A673 (cell line): ENCODE data around the gene SLC18B1. TPM values are rescaled to one million over a fixed set of nuclear protein-coding genes. Genes with fewer than 3 reads are reported as not detected.

Experiments used
- BruUV-seq: library from RNA; stranded (reverse); fragments of 400-500 nt; replicated peaks from 2 replicates; lab custom pipeline; 2021; lab: Mats Ljungman, UMichigan
- CTCF ChIA-PET: fragments of 300-600 bp; sonication (Branson Sonifier 250); formaldehyde crosslinking; loops from one replicate; lab custom pipeline; 2022; ENCODE audit warnings: antibody characterized with exemption; lab: Charles Lee
- POLR2A ChIA-PET: fragments of 300-600 bp; sonication (Branson Sonifier 250); formaldehyde crosslinking; loops from one replicate; lab custom pipeline; 2022; ENCODE audit warnings: antibody characterized with exemption; ENCODE audit not compliant: low non-redundant PET; lab: Charles Lee
- DNase-seq: peaks from one replicate; pipeline ENCODE4 v3.0.0-alpha.2; 2015; ENCODE audit warnings: low spot score
- H3K27ac ChIP-seq: fragments of 200-600 bp; sonication (generic); 2 replicates; pipeline ENCODE4 v1.5.1; 2016; ENCODE audit warnings: mixed run types, low read depth, mild to moderate bottlenecking, mixed read lengths, antibody characterized with exemption, low read length; ENCODE audit not compliant: poor library complexity, severe bottlenecking
- H3K27me3 ChIP-seq: fragments of 200-600 bp; sonication (generic); replicated peaks from 2 replicates; pipeline ENCODE4 v1.6.1; 2017; ENCODE audit warnings: mixed run types, low read depth, mild to moderate bottlenecking, mixed read lengths, antibody characterized with exemption, low read length; ENCODE audit not compliant: insufficient read depth, poor library complexity
- H3K36me3 ChIP-seq: fragments of 200-600 bp; sonication (generic); 2 replicates; pipeline ENCODE4 v1.6.1; 2016; ENCODE audit warnings: mixed run types, mild to moderate bottlenecking, mixed read lengths, antibody characterized with exemption, low read length; ENCODE audit not compliant: insufficient read depth, poor library complexity, severe bottlenecking
- H3K4me1 ChIP-seq: fragments of 200-600 bp; sonication (generic); 2 replicates; pipeline ENCODE4 v1.6.1; 2017; ENCODE audit warnings: mixed run types, mild to moderate bottlenecking, mixed read lengths, antibody characterized with exemption, low read length; ENCODE audit not compliant: insufficient read depth, poor library complexity, severe bottlenecking
- H3K4me3 ChIP-seq: fragments of 200-600 bp; sonication (generic); 2 replicates; pipeline ENCODE4 v1.5.1; 2016; ENCODE audit warnings: low read depth, mixed run types, mild to moderate bottlenecking, mixed read lengths, low read length; ENCODE audit not compliant: poor library complexity, severe bottlenecking
- H3K9me3 ChIP-seq: fragments of 200-600 bp; sonication (generic); 2 replicates; pipeline ENCODE4 v1.6.1; 2016; ENCODE audit warnings: mixed run types, low read depth, mild to moderate bottlenecking, mixed read lengths, antibody characterized with exemption, low read length; ENCODE audit not compliant: poor library complexity, severe bottlenecking
- CTCF ChIP-seq: fragments of 300-800, 200-600 bp; sonication (generic); conservative IDR thresholded peaks from 2 replicates; pipeline ENCODE4 v1.5.1; 2017; ENCODE audit warnings: low read depth, mild to moderate bottlenecking, antibody characterized with exemption, low read length, moderate library complexity, mixed read lengths
- EZH2 ChIP-seq: fragments of 200-600 bp; sonication (generic); IDR thresholded peaks from 2 replicates; pipeline ENCODE4 v1.6.1; 2017; ENCODE audit warnings: borderline replicate concordance, low read depth, mild to moderate bottlenecking, mixed read lengths, antibody characterized with exemption, low read length; ENCODE audit not compliant: poor library complexity, severe bottlenecking
- intact Hi-C: fragments of 100-400 bp; cut with micrococcal nuclease; formaldehyde crosslinking; loops from one replicate; pipeline ENCODE4 v1.10.0; 2022; ENCODE audit not compliant: unreplicated experiment
- total RNA-seq: library from RNA; stranded (reverse); gene quantifications from 2 replicates; pipeline ENCODE4 v1.2.3, GENCODE V29; 2021

Gene SLC18B1
- total RNA-seq, 1 experiment from 2014 or later: 25.2 TPM

GRCh38 chr6:132817554-132818403, 19.3 kb upstream of the SLC18B1 start:
- H3K4me3 ChIP-seq: no peak overlapping the region
- no peaks in the 10 kb centered on the region for H3K9me3 ChIP-seq
- TF ChIP-seq CTCF (no peak), EZH2 (no peak)
- CTCF ChIA-PET: no interaction called here
- POLR2A ChIA-PET: no interaction called here
- intact Hi-C loops: no loop called here
- peaks cover 11% of the 10 kb centered on the region for H3K4me1 ChIP-seq
- DNase-seq: no peak
- no peaks in the 10 kb centered on the region for H3K27me3 ChIP-seq
- H3K27ac ChIP-seq: peak overlapping the region; percentile 12
- BruUV-seq: no TSS peak
- peaks cover 50% of the 10 kb centered on the region for H3K36me3 ChIP-seq

GRCh38 chr6:132816660-132817059, 18.2 kb upstream of the SLC18B1 start:
- no peaks in the 10 kb centered on the region for H3K27me3 ChIP-seq
- peaks cover 16% of the 10 kb centered on the region for H3K4me1 ChIP-seq
- no peak for TF ChIP-seq EZH2
- TF ChIP-seq CTCF: 0 out of 2 replicates have a peak, but pooled peaks have one; percentile 12
- BruUV-seq: no TSS peak
- peak overlapping the region; percentile 81 for H3K4me3 ChIP-seq
- H3K9me3 ChIP-seq: no peaks in the 10 kb centered on the region
- peaks cover 50% of the 10 kb centered on the region for H3K36me3 ChIP-seq
- no peak for DNase-seq
- CTCF ChIA-PET: no interaction called here
- POLR2A ChIA-PET: no interaction called here
- intact Hi-C loops: no loop called here
- no peak overlapping the region for H3K27ac ChIP-seq

GRCh38 chr6:132814716-132815570, 16.5 kb upstream of the SLC18B1 start:
- intact Hi-C loops: no loop called here
- CTCF ChIA-PET: no interaction called here
- DNase-seq: peak; percentile 35
- BruUV-seq: TSS peak; percentile 69
- POLR2A ChIA-PET: interaction anchor here (0.7 kb wide), 1 partner anchor 337 kb away, joined by 3 read pairs; no protein-coding TSS in a partner anchor
- Histone ChIP-seq H3K9me3 (no peaks in the 10 kb centered on the region), H3K27ac (peak overlapping the region; percentile 93), H3K4me1 (peaks cover 16% of the 10 kb centered on the region), H3K36me3 (peaks cover 50% of the 10 kb centered on the region), H3K27me3 (no peaks in the 10 kb centered on the region), H3K4me3 (peak overlapping the region; percentile 81)
- TF ChIP-seq EZH2: no peak
- TF ChIP-seq CTCF: no peak
